SU-DHL-6 (cell line): ENCODE results near the gene ZNF219.

Experiments used
- H2AFZ ChIP-seq: fragments of 200-600 bp; sonication (generic); 2 replicates; pipeline ENCODE4 v1.6.1; 2014; ENCODE audit warnings: low read depth, mild to moderate bottlenecking, moderate library complexity, mixed read lengths, antibody characterized with exemption, low read length; ENCODE audit not compliant: severe bottlenecking
- H3F3A ChIP-seq: fragments of 200-600 bp; shearing (Covaris generic); 2 replicates; pipeline ENCODE4 v1.6.0; 2016; ENCODE audit warnings: antibody characterized with exemption, mild to moderate bottlenecking; ENCODE audit not compliant: insufficient read depth
- H3K27ac ChIP-seq: fragments of 200-600 bp; sonication (generic); 2 replicates; pipeline ENCODE4 v1.5.1; 2016; ENCODE audit warnings: low read depth, mild to moderate bottlenecking, low read length, moderate library complexity, mixed read lengths
- H3K27me3 ChIP-seq: fragments of 200-600 bp; sonication (generic), shearing (Covaris generic); 2 replicates; pipeline ENCODE4 v1.6.0; 2014; ENCODE audit warnings: mild to moderate bottlenecking, low read length
- H3K36me3 ChIP-seq: fragments of 200-600 bp; sonication (generic); 2 replicates; pipeline ENCODE4 v1.6.1; 2014; ENCODE audit warnings: mild to moderate bottlenecking, low read length, mixed read lengths
- H3K4me2 ChIP-seq: fragments of 300-600, 200-600 bp; shearing (Covaris generic), sonication (generic); 2 replicates; pipeline ENCODE4 v1.6.0; 2014; ENCODE audit warnings: low read length, low read depth, mild to moderate bottlenecking; ENCODE audit not compliant: poor library complexity, severe bottlenecking
- H3K4me3 ChIP-seq: fragments of 200-600 bp; sonication (generic); 2 replicates; pipeline ENCODE4 v1.5.1; 2014; ENCODE audit warnings: antibody characterized with exemption, low read length, mild to moderate bottlenecking, mixed read lengths; ENCODE audit not compliant: insufficient read depth, poor library complexity, severe bottlenecking
- H3K79me2 ChIP-seq: fragments of 200-600 bp; sonication (generic); 2 replicates; pipeline ENCODE4 v1.6.1; 2014; ENCODE audit warnings: mild to moderate bottlenecking, low read length, moderate library complexity; ENCODE audit not compliant: insufficient read depth
- H3K9ac ChIP-seq: fragments of 200-600 bp; sonication (generic); 2 replicates; pipeline ENCODE4 v1.7.0; 2014; ENCODE audit warnings: mild to moderate bottlenecking, low read length
- H3K9me2 ChIP-seq: fragments of 200-600 bp; sonication (generic); replicated peaks from 2 replicates; pipeline ENCODE4 v1.6.1; 2014; ENCODE audit warnings: low read length; ENCODE audit not compliant: insufficient read depth
- H3K9me3 ChIP-seq: fragments of 200-600 bp; sonication (generic); 2 replicates; pipeline ENCODE4 v1.6.1; 2014; ENCODE audit warnings: low read length, mixed read lengths; ENCODE audit not compliant: insufficient read depth
- H4K20me1 ChIP-seq: fragments of 200-600 bp; sonication (generic); 2 replicates; pipeline ENCODE4 v1.6.1; 2014; ENCODE audit warnings: low read depth, mild to moderate bottlenecking, antibody characterized with exemption, low read length, moderate library complexity, mixed read lengths
- EZH2phosphoT487 ChIP-seq: fragments of 200-600 bp; sonication (generic), shearing (Covaris generic); conservative IDR thresholded peaks from 2 replicates; pipeline ENCODE4 v1.6.1; 2018; ENCODE audit warnings: mild to moderate bottlenecking, antibody characterized with exemption, low read length, moderate library complexity, mixed read lengths
- TF ChIP-seq, protein P1 (sequence below): fragments of 200-600 bp; sonication (generic); IDR thresholded peaks from one replicate; pipeline ENCODE4 v1.5.1; 2017; ENCODE audit warnings: antibody characterized with exemption, mild to moderate bottlenecking, low read length, moderate library complexity; ENCODE audit not compliant: insufficient read depth, poor library complexity, severe bottlenecking

Gene ZNF219

DNA sequence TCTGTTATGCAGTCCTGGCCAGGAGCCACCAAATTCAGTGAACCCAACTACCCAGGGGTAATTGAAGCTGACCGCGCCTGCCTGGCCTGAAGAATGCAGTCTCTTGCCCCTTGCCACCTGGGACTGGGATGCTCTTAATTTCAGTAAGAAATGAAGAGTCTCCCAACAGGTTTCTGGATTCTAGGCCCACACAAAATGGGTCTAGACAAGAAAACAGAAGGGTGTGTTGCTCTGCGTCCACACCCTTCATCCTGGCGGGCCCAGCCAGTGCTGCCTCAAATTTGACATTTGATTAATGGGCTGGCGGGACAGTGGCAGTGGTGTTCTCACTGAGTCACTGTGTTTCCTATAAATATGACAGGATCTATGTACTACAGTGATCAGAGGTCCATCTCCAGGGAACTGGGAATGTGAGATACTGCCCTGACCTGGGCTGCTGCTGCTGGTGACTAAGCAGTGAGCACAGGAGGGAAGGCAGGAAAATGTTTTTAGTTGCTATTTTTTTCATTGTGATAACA is 8.9 kb upstream of the ZNF219 start:
- Histone ChIP-seq H2AFZ (no peak overlapping the region), H3K9ac (no peak overlapping the region), H3K4me2 (no peak overlapping the region), H3K27ac (no peak overlapping the region), H3F3A (no peaks in the 10 kb centered on the region; the same call in 1 of the 2 replicates), H3K36me3 (no peaks in the 10 kb centered on the region), H3K4me3 (no peak overlapping the region), H3K9me2 (no peaks in the 10 kb centered on the region), H3K79me2 (no peaks in the 10 kb centered on the region), H3K27me3 (no peaks in the 10 kb centered on the region), H3K9me3 (no peaks in the 10 kb centered on the region), H4K20me1 (no peaks in the 10 kb centered on the region)
- TF ChIP-seq, protein P1, sequence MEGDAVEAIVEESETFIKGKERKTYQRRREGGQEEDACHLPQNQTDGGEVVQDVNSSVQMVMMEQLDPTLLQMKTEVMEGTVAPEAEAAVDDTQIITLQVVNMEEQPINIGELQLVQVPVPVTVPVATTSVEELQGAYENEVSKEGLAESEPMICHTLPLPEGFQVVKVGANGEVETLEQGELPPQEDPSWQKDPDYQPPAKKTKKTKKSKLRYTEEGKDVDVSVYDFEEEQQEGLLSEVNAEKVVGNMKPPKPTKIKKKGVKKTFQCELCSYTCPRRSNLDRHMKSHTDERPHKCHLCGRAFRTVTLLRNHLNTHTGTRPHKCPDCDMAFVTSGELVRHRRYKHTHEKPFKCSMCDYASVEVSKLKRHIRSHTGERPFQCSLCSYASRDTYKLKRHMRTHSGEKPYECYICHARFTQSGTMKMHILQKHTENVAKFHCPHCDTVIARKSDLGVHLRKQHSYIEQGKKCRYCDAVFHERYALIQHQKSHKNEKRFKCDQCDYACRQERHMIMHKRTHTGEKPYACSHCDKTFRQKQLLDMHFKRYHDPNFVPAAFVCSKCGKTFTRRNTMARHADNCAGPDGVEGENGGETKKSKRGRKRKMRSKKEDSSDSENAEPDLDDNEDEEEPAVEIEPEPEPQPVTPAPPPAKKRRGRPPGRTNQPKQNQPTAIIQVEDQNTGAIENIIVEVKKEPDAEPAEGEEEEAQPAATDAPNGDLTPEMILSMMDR: no peak
- no peak for TF ChIP-seq EZH2phosphoT487

DNA sequence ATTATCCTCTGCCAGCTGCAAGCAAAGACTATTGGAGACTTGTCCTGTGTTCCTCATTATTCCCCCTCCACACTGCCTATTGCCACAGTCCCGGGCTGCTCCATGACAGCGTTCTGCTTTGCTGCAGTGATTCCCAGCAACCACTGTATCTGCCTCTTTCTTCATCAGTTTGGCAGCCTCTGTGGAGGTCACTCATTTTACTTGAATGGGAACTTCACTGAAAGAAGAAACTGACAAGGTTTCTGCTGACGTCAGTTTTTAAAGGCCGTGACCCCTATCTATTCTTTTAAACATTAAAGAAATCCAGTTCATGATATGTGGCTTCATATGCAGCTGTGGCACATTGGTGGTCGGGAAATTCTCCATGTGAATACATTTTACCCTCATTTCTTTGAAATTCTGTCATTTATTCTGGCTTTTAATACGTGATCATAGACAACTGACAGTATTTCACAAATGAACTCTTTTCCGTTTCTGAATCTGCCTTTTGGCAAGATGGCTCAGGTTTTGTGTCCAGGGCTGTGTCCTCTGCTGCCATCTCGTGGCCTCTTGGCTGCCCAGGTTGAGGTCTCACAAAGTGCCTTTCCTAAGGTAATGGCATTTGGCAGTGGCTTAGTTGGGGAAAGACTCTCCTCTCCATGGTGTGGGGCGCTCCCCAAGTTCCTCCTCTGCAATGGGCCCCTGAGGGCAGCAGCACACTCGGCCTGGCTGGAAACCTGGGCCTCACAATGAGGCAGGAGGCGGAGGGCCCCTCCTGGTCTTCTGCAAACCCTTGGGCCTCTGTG is 8.2 kb upstream of the ZNF219 start:
- Histone ChIP-seq H3K36me3 (no peaks in the 10 kb centered on the region), H3K27ac (no peak overlapping the region), H3K9ac (no peak overlapping the region), H3K9me3 (no peaks in the 10 kb centered on the region), H3K4me2 (peak overlapping the region; percentile 26), H4K20me1 (no peaks in the 10 kb centered on the region), H2AFZ (peak overlapping the region; percentile 84), H3K27me3 (no peaks in the 10 kb centered on the region), H3K4me3 (no peak overlapping the region), H3K9me2 (no peaks in the 10 kb centered on the region), H3F3A (no peaks in the 10 kb centered on the region; the same call in 1 of the 2 replicates), H3K79me2 (no peaks in the 10 kb centered on the region)
- TF ChIP-seq, protein P1: peak; percentile 64
- no peak for TF ChIP-seq EZH2phosphoT487

DNA sequence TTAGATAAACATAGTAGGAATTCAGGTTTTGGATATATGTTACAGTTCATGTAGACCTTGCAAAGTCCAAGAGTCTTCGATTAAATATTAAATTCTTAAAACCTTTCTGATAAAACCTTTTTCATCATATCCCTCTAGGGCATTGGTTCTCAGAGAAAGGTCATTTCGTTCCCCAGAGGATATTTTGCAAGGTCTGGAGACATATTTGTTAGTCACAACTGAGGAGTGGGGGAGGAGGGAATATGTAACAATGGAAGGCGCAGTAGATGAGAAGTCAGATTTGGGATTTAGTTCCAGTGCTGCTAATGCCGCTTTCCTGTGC is 7.7 kb upstream of the ZNF219 start:
- Histone ChIP-seq H3K9me3 (no peaks in the 10 kb centered on the region), H3K27ac (no peak overlapping the region), H3K27me3 (no peaks in the 10 kb centered on the region), H3K4me2 (no peak overlapping the region), H3K9me2 (no peaks in the 10 kb centered on the region), H2AFZ (peak overlapping the region; percentile 84), H4K20me1 (no peaks in the 10 kb centered on the region), H3F3A (no peaks in the 10 kb centered on the region; the same call in 1 of the 2 replicates), H3K4me3 (no peak overlapping the region), H3K79me2 (no peaks in the 10 kb centered on the region), H3K9ac (no peak overlapping the region), H3K36me3 (no peaks in the 10 kb centered on the region)
- TF ChIP-seq, protein P1: no peak
- TF ChIP-seq EZH2phosphoT487: no peak
